ENCODE results near the gene SPANXB1.
"Not testable (repeated sequence)": the region's sequence is repeated elsewhere in the genome, so short reads cannot be mapped to it uniquely, and the experiment has no call there.

Gene SPANXB1, protein sequence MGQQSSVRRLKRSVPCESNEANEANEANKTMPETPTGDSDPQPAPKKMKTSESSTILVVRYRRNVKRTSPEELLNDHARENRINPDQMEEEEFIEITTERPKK

DNA sequence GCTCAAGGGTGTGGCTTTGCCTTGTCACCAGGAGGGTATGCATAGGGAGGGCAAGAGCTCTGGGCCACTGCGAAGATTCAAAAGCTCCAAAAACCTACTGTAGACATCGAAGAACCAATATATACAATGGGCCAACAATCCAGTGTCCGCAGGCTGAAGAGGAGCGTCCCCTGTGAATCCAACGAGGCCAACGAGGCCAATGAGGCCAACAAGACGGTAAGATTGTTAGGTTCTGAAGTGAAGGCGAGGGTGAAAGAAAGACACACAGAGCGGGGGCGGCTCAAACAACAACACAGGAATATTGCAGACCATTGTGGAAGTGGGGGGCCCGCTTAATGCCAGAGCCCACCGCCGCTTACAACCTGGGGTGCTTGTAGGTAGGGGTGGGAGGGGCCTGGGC is at the start of gene SPANXB1:
SPANXB1 (plus strand) TSS at position 27 of the 400 bp plus-strand sequence; CDS start at position 127, 100 bp downstream.
- DNase-seq: not testable (repeated sequence)

DNA sequence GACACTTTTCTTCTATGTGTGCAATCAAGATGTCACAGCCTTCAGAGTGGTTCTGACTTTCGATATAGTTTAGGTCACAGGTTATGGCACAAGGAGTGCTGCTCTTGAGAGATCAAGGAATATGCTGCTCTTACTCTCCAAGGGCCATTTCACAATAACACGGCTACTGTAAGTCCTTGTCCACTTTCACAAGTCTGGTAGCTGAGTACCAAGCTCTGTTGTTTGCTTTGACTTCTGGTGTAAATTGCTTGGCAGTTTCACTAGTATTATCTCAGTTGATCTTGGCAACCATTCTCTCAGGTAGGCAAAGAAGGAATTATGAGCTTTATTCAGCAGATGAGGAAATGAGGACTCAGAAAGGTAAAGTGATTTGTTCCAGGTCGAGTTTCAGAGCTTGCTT is 35.4 kb upstream of the SPANXB1 start:
- DNase-seq: no peak

DNA sequence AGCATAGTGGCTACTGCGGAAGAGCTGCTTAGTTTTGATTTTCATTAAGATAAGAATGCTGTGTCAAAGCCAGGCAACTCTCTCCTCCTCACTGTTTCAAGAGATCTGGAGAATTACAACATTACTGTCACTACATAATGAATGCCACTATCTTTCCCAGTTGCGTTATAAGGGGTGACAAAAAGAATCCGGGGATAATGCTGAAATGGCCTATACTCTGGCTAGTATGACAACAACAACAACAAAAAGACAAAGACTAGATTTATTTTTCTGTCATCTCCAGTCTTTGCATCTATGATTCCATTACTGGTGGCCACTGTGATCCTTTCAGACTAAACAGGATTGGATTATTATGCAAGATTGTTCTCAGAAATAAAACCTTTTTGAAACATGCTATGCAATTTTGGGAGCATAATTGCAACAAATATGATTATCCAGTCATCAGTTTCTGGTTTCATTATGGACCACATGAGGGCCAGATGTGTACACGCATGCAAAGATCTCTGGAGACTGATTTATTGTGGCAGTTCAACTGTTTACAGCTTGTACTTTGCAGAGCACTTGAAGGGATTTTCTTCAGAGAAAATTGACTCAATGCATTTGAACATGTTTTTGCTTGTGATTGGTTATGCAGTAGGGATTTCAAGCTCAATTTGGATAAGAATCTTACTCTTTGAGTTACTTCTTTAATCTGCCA is 31.1 kb upstream of the SPANXB1 start:
- DNase-seq: no peak

DNA sequence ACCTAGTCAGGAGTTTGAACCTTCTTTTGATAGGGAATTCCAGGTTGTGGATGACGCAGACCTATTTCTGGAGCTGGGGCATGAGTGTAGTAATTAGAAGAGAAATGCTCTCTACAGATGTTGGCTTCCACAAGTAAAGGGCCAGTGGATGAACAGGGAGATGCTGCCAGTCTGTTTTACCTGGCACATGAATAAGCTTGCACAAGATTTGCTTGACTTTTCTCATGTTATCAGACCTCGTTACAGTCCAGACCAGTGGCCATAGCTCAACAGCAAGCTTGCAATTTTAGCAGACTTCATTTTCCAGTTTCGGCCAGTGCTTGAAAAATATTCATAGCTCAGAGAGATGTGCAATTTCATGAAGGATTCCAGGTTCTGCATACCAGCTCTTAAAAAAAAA is 26.9 kb upstream of the SPANXB1 start:
- DNase-seq: no peak

DNA sequence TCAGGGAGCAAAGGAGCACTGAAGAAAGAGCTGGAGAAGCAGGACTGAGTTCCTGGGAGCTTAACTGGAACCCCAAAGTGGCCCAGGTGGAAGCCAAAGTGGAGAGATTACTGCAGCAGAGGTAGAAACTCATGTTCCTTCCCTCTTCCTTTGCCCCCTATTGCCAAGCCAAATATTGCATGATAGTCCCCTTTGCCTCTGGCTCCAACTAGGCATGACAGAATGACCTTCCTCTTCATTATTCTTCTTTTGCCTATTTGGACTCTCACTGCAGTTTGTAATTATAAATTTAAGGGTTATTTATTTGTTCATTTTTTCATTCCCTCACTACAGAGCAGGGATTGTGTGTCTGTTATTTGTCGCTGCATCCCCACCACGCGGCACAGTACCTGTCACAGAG is 22.1 kb upstream of the SPANXB1 start:
- no peak for DNase-seq

DNA sequence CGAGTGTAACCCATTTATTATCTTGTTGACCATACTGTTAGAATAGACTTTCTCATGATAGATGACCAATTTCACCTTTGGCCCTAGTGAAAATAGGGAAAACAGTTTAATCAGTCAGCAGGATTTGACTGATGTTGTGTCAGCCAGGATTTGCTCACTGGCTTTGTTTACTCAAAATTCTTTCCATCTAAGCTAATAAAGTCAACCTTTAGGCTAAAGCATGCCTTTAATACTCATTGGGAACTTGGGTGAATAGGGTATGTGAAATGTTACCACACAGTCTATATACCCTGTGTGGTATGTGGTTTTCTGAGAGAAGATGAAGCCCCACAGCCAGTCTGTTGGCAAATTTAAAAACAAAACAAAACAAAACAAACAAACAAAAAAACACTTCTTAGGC is 18.7 kb upstream of the SPANXB1 start:
- no peak for DNase-seq

DNA sequence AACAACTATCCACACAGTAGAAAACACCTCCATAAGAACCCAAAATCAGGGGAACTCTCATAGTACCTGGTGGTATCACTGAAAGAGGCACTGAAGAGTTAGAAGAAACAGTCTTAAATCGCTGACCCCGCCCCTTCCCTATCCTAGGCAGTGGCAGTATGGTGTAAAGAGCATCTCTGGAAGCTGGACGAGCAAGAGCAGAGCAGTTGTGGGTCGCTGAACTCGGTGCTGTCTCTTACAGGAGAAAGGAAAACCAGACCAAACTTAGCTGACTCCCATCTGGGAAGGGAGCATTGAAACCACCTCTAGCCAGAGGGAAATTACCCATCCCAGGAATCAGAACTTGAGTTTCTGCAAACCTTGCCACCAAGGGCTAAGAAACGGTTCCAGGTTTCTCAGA is 2.8 kb downstream of the SPANXB1 start:
- DNase-seq: not testable (repeated sequence)

DNA sequence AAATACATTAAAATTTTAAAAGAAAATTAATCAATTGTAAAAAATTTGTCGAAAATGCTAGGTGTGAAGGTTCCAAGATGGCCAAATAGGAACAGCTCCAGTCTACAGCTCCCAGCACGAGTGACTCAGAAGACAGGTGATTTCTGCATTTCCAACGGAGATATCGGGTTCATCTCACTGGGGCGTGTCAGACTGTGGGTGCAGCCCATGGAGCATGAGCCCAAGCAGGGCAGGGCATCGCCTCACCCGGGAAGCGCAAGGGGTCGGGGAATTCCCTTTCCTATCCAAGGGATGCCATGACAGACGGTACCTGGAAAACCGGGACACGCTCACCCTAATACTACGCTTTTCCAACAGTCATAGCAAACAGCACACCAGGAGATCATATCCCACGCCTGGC is 41.9 kb downstream of the SPANXB1 start:
- DNase-seq: not testable (repeated sequence)

DNA sequence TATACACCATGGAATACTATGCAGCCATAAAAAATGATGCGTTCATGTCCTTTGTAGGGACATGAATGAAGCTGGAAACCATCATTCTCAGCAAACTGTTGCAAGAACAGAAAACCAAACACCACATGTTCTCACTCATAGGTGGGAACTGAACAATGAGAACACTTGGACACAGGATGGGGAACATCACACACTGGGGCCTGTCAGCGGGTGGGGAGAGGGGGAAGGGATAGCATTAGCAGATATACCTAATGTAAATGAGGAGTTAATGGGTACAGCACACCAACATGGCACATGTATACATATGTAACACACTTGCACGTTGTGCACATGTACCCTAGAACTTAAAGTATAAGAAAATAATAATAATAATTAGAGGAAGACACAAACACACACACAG is 47.5 kb downstream of the SPANXB1 start:
- DNase-seq: not testable (repeated sequence)

DNA sequence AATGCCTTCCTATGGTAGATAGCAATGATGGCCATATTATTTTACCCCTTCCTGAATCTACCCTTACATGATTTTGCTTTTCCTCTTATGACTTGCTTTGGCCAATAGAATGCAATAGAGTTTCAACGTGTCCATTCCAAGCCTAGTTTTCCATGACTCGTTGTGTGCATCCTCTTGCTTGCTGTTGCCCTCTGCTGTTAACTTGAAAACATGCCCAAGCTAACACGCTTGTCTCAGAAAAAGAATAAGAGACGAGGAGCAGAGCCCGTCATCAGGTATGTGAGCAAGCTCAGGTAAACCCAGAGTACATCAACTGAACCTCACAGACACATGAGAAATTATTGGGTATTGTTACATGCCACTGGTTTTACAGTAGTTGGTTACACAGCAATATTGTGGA is 49.7 kb downstream of the SPANXB1 start:
- not testable (repeated sequence) for DNase-seq
